ENCODE results near the gene ITM2B. TPM values are rescaled to one million over a fixed set of nuclear protein-coding genes. Genes with fewer than 3 reads are reported as not detected.
A peak's percentile ranks its signal among the peaks of the same experiment; 100 is the strongest.
"Not testable (repeated sequence)": the region's sequence is repeated elsewhere in the genome, so short reads cannot be mapped to it uniquely, and the experiment has no call there.

Gene ITM2B
- total RNA-seq, 4 donors from 2014 or later, result 107 to 209 (median 168) TPM

GRCh38 chr13:48194379-48194754 is 38.6 kb upstream of the ITM2B start:
- ATAC-seq, result no peak

DNA sequence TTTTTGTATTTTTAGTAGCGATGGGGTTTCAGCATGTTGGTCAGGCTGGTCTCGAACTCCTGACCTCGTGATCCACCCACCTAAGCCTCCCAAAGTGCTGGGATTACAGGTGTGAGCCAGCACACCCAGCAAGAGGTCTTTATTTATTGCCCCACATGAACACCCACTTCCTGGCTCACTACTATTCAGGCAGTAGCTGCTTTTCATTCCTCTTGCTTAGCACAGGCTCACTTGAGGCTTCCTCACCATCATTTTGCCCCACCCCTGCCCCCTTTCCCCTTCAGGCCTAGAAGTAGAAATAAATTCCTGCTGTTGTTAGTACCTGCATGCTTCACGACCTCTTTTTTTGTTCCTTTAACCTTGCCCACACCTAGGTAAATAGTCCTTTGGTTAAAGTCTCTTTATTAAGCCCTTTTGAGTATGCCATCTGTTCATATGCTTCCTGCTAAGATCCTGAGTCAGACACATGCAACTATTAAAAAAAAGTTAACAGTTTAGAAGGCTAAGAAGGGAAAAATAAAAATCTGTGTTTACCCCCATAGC is 33.5 kb upstream of the ITM2B start:
- H3K27ac ChIP-seq, result no peak overlapping the region
- DNase-seq (no peak), ATAC-seq (no peak)
- intact Hi-C loops (cut with DNase I; ENCODE audit: low total_unique reads) (no loop called here), in situ Hi-C loops (cut with MboI; ENCODE audit: low sequenced_read_pairs in 4 of 4) (no loop called here)
- H3K4me1 ChIP-seq, result no peaks in the 10 kb centered on the region
- no peaks in the 10 kb centered on the region for H3K9me3 ChIP-seq
- H3K36me3 ChIP-seq, result no peaks in the 10 kb centered on the region
- no peaks in the 10 kb centered on the region for H3K27me3 ChIP-seq
- TF ChIP-seq, protein P1, sequence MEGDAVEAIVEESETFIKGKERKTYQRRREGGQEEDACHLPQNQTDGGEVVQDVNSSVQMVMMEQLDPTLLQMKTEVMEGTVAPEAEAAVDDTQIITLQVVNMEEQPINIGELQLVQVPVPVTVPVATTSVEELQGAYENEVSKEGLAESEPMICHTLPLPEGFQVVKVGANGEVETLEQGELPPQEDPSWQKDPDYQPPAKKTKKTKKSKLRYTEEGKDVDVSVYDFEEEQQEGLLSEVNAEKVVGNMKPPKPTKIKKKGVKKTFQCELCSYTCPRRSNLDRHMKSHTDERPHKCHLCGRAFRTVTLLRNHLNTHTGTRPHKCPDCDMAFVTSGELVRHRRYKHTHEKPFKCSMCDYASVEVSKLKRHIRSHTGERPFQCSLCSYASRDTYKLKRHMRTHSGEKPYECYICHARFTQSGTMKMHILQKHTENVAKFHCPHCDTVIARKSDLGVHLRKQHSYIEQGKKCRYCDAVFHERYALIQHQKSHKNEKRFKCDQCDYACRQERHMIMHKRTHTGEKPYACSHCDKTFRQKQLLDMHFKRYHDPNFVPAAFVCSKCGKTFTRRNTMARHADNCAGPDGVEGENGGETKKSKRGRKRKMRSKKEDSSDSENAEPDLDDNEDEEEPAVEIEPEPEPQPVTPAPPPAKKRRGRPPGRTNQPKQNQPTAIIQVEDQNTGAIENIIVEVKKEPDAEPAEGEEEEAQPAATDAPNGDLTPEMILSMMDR (IDR thresholded peaks at IDR 0.05 in 4 of 5, conservative IDR thresholded peaks at IDR 0.05 in 1 of 5), result no peak
- TF ChIP-seq POLR2A (IDR thresholded peaks at IDR 0.05), result no peak
- H3K4me3 ChIP-seq, result no peak overlapping the region

More at GRCh38 chr13:48194379-48194754, 38.6 kb upstream of the ITM2B start:
- H3K36me3 ChIP-seq, result no peaks in the 10 kb centered on the region
- TF ChIP-seq, protein P1 (IDR thresholded peaks at IDR 0.05 in 4 of 5, conservative IDR thresholded peaks at IDR 0.05 in 1 of 5), result no peak
- TF ChIP-seq POLR2A (IDR thresholded peaks at IDR 0.05), result no peak
- H3K27ac ChIP-seq, result no peak overlapping the region
- no peaks in the 10 kb centered on the region for H3K4me1 ChIP-seq
- no peaks in the 10 kb centered on the region for H3K27me3 ChIP-seq
- no peaks in the 10 kb centered on the region for H3K9me3 ChIP-seq
- no peak overlapping the region for H3K4me3 ChIP-seq
- in situ Hi-C loops (cut with MboI; ENCODE audit: low sequenced_read_pairs in 4 of 4) (no loop called here), intact Hi-C loops (cut with DNase I; ENCODE audit: low total_unique reads) (no loop called here)
- no peak for DNase-seq

GRCh38 chr13:48201044-48201443 is 32.0 kb upstream of the ITM2B start:
- ATAC-seq (no peak), DNase-seq (no peak)
- TF ChIP-seq, protein P1 (IDR thresholded peaks at IDR 0.05 in 4 of 5, conservative IDR thresholded peaks at IDR 0.05 in 1 of 5), result no peak
- no peak for TF ChIP-seq POLR2A (IDR thresholded peaks at IDR 0.05)
- Histone ChIP-seq H3K4me3 (no peak overlapping the region), H3K36me3 (no peaks in the 10 kb centered on the region), H3K4me1 (no peaks in the 10 kb centered on the region), H3K9me3 (no peaks in the 10 kb centered on the region), H3K27ac (no peak overlapping the region), H3K27me3 (no peaks in the 10 kb centered on the region)
- intact Hi-C loops (cut with DNase I; ENCODE audit: low total_unique reads), result no loop called here
- in situ Hi-C loops (cut with MboI; ENCODE audit: low sequenced_read_pairs in 4 of 4), result no loop called here

- H3K27ac ChIP-seq; intact Hi-C loops (cut with DNase I; ENCODE audit: low total_unique reads); ATAC-seq; DNase-seq; H3K4me1 ChIP-seq; H3K27me3 ChIP-seq; H3K36me3 ChIP-seq; H3K9me3 ChIP-seq; H3K4me3 ChIP-seq; in situ Hi-C loops (cut with MboI; ENCODE audit: low sequenced_read_pairs in 4 of 4): not testable (repeated sequence)
These were observed 25.8 kb upstream of the ITM2B start for GRCh38 chr13:48207207-48207606.

GRCh38 chr13:48210178-48210577 is 22.8 kb upstream of the ITM2B start:
- no peak for DNase-seq
- Histone ChIP-seq H3K9me3 (no peaks in the 10 kb centered on the region), H3K27me3 (no peaks in the 10 kb centered on the region), H3K4me3 (no peak overlapping the region), H3K4me1 (no peaks in the 10 kb centered on the region), H3K36me3 (no peaks in the 10 kb centered on the region), H3K27ac (no peak overlapping the region)
- ATAC-seq, result peak in 1 of 2 donors; percentile 66
- intact Hi-C loops (cut with DNase I; ENCODE audit: low total_unique reads), result no loop called here
- in situ Hi-C loops (cut with MboI; ENCODE audit: low sequenced_read_pairs in 4 of 4), result no loop called here
- TF ChIP-seq, protein P1 (IDR thresholded peaks at IDR 0.05 in 4 of 5, conservative IDR thresholded peaks at IDR 0.05 in 1 of 5), result no peak
- no peak for TF ChIP-seq POLR2A (IDR thresholded peaks at IDR 0.05)
